WTC11 (cell line): ENCODE measurements around the gene PCDHA9. TPM values are rescaled to one million over a fixed set of nuclear protein-coding genes. Genes with fewer than 3 reads are reported as not detected.

Source experiments
- ATAC-seq: fragments of 200-7000 bp; cut with Tn5 transposase; 2 replicates; pipeline ENCODE4 v1.10.0; 2021; ENCODE audit warnings: mild to moderate bottlenecking, moderate library complexity
- CTCF ChIA-PET: fragments of 300-600 bp; sonication (Branson Sonifier 250); formaldehyde crosslinking; loops from one replicate; lab custom pipeline; 2021; ENCODE audit warnings: antibody characterized with exemption; lab: Charles Lee
- POLR2A ChIA-PET: fragments of 350-600 bp; sonication (Branson Sonifier 250); formaldehyde crosslinking; loops from one replicate; lab custom pipeline; 2021; ENCODE audit warnings: antibody characterized with exemption; lab: Charles Lee
- DNase-seq: peaks from one replicate; pipeline ENCODE4 v3.0.0; 2021; ENCODE audit warnings: low spot score
- H3K27ac Mint-ChIP-seq: 2 replicates; pipeline ENCODE4 v1.8.0; 2021; ENCODE audit warnings: mixed read lengths
- H3K27me3 Mint-ChIP-seq: 2 replicates; pipeline ENCODE4 v1.8.0; 2021; ENCODE audit warnings: low read depth, mild to moderate bottlenecking, moderate library complexity, mixed read lengths
- H3K36me3 Mint-ChIP-seq: 2 replicates; pipeline ENCODE4 v1.8.0; 2021; ENCODE audit warnings: mixed read lengths
- H3K4me1 Mint-ChIP-seq: 2 replicates; pipeline ENCODE4 v1.8.0; 2022; ENCODE audit warnings: mixed read lengths
- H3K4me3 Mint-ChIP-seq: 2 replicates; pipeline ENCODE4 v1.8.0; 2021; ENCODE audit warnings: mild to moderate bottlenecking, moderate library complexity, mixed read lengths
- H3K9me3 Mint-ChIP-seq: 2 replicates; pipeline ENCODE4 v1.8.0; 2021; ENCODE audit warnings: mixed read lengths
- AR ChIP-seq: fragments of 250-450 bp; sonication (Bioruptor Pico); IDR thresholded peaks from 2 replicates; pipeline ENCODE4 v1.9.0; 2021; ENCODE audit warnings: mild to moderate bottlenecking
- CTCF ChIP-seq: fragments of 200-600 bp; IDR thresholded peaks from 2 replicates; pipeline ENCODE4 v1.8.0; 2022; ENCODE audit warnings: antibody characterized with exemption
- E2F4 ChIP-seq: sonication (generic); formaldehyde crosslinking; IDR thresholded peaks from 2 replicates; pipeline ENCODE4 v1.8.1; 2022; ENCODE audit warnings: low read depth, mild to moderate bottlenecking, moderate library complexity, missing genetic modification reagents, borderline replicate concordance
- ERG ChIP-seq: fragments of 250-450 bp; sonication (Bioruptor Pico); IDR thresholded peaks from 2 replicates; pipeline ENCODE4 v1.8.0; 2021; ENCODE audit warnings: mild to moderate bottlenecking
- ETV6 ChIP-seq: sonication (generic); formaldehyde crosslinking; IDR thresholded peaks from 2 replicates; pipeline ENCODE4 v1.8.1; 2022; ENCODE audit warnings: mild to moderate bottlenecking, missing genetic modification reagents
- IRF1 ChIP-seq: sonication (generic); formaldehyde crosslinking; IDR thresholded peaks from 2 replicates; pipeline ENCODE4 v1.8.0; 2023; ENCODE audit warnings: missing genetic modification reagents
- MXD4 ChIP-seq: fragments of 250-450 bp; sonication (Bioruptor Pico); IDR thresholded peaks from 2 replicates; pipeline ENCODE4 v1.8.0; 2021; ENCODE audit warnings: mild to moderate bottlenecking, moderate library complexity, borderline replicate concordance
- PREB ChIP-seq: sonication (generic); formaldehyde crosslinking; IDR thresholded peaks from 2 replicates; pipeline ENCODE4 v1.8.1; 2022; ENCODE audit warnings: mild to moderate bottlenecking, missing genetic modification reagents, moderate library complexity, borderline replicate concordance
- RELA ChIP-seq: sonication (generic); formaldehyde crosslinking; IDR thresholded peaks from 2 replicates; pipeline ENCODE4 v1.8.1; 2022; ENCODE audit warnings: missing genetic modification reagents, mild to moderate bottlenecking, borderline replicate concordance
- SMAD3 ChIP-seq: sonication (generic); formaldehyde crosslinking; IDR thresholded peaks from 2 replicates; pipeline ENCODE4 v1.8.0; 2022; ENCODE audit warnings: missing genetic modification reagents, mild to moderate bottlenecking, borderline replicate concordance
- TCF7 ChIP-seq: sonication (generic); formaldehyde crosslinking; IDR thresholded peaks from 2 replicates; pipeline ENCODE4 v1.8.0; 2022; ENCODE audit warnings: mild to moderate bottlenecking, low read depth, missing genetic modification reagents, moderate library complexity
- ZNF138 ChIP-seq: sonication (generic); formaldehyde crosslinking; conservative IDR thresholded peaks from 2 replicates; pipeline ENCODE4 v1.8.1; 2022; ENCODE audit warnings: mild to moderate bottlenecking, moderate library complexity, missing genetic modification reagents
- ZNF219 ChIP-seq: sonication (generic); formaldehyde crosslinking; IDR thresholded peaks from 2 replicates; pipeline ENCODE4 v1.8.0; 2023; ENCODE audit warnings: missing genetic modification reagents, mild to moderate bottlenecking, borderline replicate concordance
- ZNF396 ChIP-seq: fragments of 250-450 bp; sonication (Bioruptor Pico); IDR thresholded peaks from 2 replicates; pipeline ENCODE4 v1.8.0; 2021; ENCODE audit warnings: mild to moderate bottlenecking, moderate library complexity, borderline replicate concordance
- ZSCAN18 ChIP-seq: fragments of 250-450 bp; sonication (Bioruptor Pico); IDR thresholded peaks from 2 replicates; pipeline ENCODE4 v2.1.2; 2022; ENCODE audit warnings: mild to moderate bottlenecking, moderate library complexity
- total RNA-seq: library from RNA; stranded (reverse); gene quantifications from 3 replicates; pipeline ENCODE4 v1.2.3, GENCODE V29; 2021

Gene PCDHA9
- total RNA-seq, 1 experiment from 2014 or later, result 1.5 TPM

GRCh38 chr5:140857987-140858240 lies 9.7 kb downstream of the PCDHA9 start:
- H3K9me3 Mint-ChIP-seq, result peaks cover 28% of the 10 kb centered on the region
- peaks cover 42% of the 10 kb centered on the region for H3K36me3 Mint-ChIP-seq
- CTCF ChIA-PET, result interaction anchor here (0.7 to 4.0 kb wide), 7 partner anchors 11 to 182 kb away, joined by 3 to 61 read pairs (median 5); partner anchors contain the start of genes PCDHA1, PCDHA11 and PCDHA8
- ATAC-seq, result no peak
- TF ChIP-seq ZNF219 (CRISPR knock-in tag) (no peak), ETV6 (CRISPR knock-in tag) (no peak), PREB (CRISPR knock-in tag) (no peak), TCF7 (CRISPR knock-in tag) (no peak), CTCF (no peak), E2F4 (CRISPR knock-in tag) (no peak), SMAD3 (CRISPR knock-in tag) (no peak), IRF1 (CRISPR knock-in tag) (no peak), MXD4 (no peak), RELA (CRISPR knock-in tag) (no peak), AR (CRISPR knock-in tag) (no peak), ERG (CRISPR knock-in tag) (no peak), ZNF396 (CRISPR knock-in tag) (no peak), ZSCAN18 (no peak), ZNF138 (CRISPR knock-in tag) (no peak)
- TF ChIP-seq, all 79 proteins: peak for 0
- POLR2A ChIA-PET, result no interaction called here
- peak overlapping the region; percentile 30 for H3K4me3 Mint-ChIP-seq
- no peak overlapping the region for H3K27ac Mint-ChIP-seq
- no peak for DNase-seq
- no peaks in the 10 kb centered on the region for H3K27me3 Mint-ChIP-seq
- peaks cover 23% of the 10 kb centered on the region for H3K4me1 Mint-ChIP-seq
